Subcutaneous adipose tissue (tissue), 4 donors: Measurements from ENCODE around the gene ANKRD40CL. TPM values are rescaled to one million over a fixed set of nuclear protein-coding genes. Genes with fewer than 3 reads are reported as not detected.

Experiments
- total RNA-seq, 4 donors: library from RNA; depleted of rRNA; stranded (reverse); fragments of >200 nt; gene quantifications; one replicate each; pipeline ENCODE4 v1.1.0, GENCODE V29; 2016
- TF ChIP-seq, protein P1 (sequence below): fragments of 450-650 bp; IDR thresholded peaks from one replicate; pipeline ENCODE4 v1.5.1; 2016; ENCODE audit warnings: low read depth, mild to moderate bottlenecking, control low read depth, antibody characterized with exemption, moderate library complexity

ANKRD40CL gene
- total RNA-seq, 4 donors from 2014 or later: not detected

DNA sequence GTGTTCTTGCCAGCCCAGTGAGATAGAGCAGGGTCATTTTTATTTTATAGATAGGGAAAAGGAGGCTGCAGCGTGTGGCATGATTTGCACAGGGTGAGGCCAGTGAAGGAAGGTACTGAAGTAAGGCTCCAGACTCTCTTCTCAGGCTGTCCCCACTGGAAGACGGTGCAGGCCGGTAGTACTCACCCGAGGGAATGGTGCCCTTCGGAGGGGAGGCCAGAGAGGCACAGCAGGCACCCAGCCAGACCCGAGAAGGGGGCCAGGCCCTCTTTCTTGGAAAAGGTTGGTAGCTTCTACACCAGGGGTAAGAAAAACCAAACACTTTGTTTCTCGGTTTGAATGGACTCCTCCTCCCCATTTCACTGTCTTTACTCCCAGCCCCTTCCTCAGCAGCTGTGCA, 288 bp downstream of the ANKRD40CL start:
- TF ChIP-seq, protein P1, sequence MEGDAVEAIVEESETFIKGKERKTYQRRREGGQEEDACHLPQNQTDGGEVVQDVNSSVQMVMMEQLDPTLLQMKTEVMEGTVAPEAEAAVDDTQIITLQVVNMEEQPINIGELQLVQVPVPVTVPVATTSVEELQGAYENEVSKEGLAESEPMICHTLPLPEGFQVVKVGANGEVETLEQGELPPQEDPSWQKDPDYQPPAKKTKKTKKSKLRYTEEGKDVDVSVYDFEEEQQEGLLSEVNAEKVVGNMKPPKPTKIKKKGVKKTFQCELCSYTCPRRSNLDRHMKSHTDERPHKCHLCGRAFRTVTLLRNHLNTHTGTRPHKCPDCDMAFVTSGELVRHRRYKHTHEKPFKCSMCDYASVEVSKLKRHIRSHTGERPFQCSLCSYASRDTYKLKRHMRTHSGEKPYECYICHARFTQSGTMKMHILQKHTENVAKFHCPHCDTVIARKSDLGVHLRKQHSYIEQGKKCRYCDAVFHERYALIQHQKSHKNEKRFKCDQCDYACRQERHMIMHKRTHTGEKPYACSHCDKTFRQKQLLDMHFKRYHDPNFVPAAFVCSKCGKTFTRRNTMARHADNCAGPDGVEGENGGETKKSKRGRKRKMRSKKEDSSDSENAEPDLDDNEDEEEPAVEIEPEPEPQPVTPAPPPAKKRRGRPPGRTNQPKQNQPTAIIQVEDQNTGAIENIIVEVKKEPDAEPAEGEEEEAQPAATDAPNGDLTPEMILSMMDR: no peak

DNA sequence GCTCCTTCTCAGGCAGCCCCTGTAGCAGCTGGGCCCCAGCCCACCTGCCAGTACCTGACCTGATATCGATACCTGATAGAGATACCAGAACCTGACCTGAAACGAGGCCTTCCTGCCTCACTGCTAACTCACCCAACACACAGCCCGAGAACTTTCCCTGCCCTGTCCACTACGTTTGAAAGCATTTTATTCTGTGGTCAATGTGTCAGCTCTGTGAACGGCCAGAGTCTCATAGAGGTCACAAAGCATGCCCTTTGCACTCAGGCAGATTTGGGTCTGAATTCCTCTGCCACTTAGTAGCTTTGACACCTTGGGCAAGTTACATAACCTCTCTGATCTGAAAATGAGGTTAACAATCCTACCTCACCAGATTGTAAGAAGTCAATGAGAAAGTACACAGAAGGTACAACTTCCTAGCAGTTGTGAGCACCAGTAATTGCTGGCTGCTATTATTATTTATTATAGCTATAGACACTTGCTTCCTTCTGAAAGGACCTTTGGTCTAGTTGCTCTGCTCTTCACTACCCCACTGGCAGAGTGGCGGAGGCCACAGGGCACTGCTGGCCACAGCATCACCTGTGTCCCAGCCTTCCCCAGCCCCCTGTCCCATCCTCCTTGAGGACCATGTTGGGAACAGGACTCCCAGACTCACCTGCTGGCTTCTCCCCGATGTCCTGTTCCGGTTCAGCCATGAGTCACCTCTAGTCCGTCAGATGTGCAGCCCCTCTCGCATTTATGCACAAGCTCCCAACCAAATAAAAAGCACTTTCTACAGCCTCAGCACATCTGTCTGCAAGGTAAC, 895 bp downstream of the ANKRD40CL start:
- TF ChIP-seq, protein P1: no peak

DNA sequence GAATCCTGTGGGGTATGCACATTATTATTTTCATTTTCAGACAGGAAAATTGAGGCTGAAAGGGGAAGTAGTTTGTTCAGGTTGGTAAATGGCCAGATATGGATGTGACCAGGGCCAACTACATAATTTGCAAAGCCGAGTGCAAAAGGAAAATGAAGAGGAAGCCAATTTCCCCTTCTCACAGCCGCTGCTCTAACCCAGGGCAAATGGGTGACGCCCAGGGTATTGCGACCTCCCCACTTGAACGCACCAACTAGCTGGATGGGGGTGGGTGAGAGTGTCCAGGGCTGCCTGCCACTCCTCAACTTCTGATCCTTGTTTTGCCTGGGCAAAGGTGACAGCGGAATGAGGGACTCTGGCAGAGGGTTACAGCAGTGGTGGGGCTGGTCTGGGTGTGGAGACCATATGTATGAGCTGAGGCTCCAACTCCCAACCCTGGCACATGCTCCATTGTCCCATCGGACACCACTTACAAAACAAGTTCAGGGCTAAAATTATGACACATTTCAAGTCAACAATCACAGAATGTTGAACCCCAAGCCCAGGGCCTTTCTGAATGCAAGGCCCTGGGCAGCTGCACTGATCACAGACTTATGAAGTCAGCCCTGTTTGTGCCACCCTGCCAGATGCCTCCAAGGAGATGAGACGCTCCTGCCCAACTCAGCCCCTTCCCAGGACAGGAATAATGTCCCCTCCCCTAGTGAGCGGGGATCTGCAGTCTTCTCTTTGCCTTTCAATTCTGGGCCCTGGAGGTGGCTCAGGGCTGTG, 1.7 kb downstream of the ANKRD40CL start:
- TF ChIP-seq, protein P1: no peak

DNA sequence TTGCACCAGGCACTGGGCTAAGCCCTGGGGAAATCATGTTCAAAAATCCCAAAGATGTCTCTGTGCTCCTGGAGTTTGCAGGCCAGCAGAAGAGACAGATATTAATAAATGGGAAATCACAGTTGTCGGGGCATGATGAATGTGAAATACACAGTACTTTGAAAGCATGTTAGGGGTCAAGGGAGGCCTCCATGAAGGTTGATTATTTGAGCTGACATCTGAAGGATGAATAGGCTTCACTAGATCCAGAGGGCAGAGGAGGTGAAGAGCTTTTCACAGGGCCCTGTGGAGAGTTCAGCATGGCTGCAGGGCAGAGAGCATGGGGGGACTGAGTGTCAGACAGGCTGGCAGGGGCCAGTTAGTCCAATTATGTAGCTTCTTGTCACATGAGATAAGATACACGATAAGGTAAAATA, 2.6 kb downstream of the ANKRD40CL start:
- TF ChIP-seq, protein P1: no peak

DNA sequence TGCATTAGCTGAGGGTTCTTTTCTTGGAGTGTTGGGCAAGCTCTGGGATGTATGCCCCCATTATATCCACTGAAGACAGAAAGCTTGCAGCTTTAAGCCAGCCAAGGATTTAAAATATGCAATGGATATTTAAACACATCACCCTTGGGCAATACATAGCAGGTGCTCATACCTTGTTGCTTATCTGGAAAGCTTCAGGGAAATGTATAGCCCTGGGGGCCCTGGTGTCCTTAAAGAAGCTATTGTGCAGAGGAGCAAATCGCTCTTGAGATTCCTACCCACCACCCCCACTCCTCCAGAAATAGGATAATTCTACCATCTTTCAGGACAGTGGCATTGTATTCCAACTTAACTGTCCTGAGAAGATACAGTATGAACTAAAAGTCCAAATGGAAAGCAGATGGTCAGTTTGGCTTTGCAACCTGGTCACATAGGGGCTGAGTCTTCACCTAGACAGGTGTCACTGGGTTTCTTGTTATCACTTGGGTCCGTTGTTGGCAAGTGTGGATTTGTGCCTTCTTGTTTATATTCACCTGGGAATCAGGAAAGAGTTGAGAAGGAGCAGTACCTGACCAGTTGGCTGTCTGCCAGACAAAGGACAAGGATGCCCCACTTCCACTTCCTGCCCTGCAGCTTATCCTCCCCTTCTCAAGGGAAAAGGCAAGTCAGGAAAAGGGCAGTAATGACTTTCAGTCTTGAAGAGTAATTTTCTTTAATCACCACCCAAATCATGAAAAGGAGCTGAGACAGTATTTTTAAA, 3.4 kb downstream of the ANKRD40CL start:
- TF ChIP-seq, protein P1: no peak

DNA sequence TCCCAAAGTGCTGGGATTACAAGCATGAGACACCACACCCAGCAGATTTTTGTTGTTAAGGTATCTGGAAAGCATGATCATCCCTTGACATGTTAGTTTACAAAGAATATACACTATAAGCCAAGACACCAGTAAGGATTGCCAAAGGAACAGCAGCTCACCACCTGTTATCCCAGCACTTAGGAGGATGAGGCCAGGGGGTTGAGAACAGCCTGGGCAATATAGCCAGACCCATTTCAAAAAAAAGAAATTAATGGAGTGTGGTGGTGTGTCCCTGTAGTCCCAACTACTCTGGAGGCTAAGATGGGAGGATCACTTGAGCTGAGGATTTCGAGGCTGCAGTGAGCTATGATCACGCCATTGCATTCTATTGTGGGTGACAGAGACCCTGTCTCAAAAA, 5.1 kb downstream of the ANKRD40CL start:
- TF ChIP-seq, protein P1: no peak
